HCEC 1CT (cell line): ENCODE results near the gene HUNK.

Experiments used
- DNase-seq: peaks from one replicate; pipeline ENCODE4 v3.0.0-alpha.2; 2017

Gene HUNK

DNA sequence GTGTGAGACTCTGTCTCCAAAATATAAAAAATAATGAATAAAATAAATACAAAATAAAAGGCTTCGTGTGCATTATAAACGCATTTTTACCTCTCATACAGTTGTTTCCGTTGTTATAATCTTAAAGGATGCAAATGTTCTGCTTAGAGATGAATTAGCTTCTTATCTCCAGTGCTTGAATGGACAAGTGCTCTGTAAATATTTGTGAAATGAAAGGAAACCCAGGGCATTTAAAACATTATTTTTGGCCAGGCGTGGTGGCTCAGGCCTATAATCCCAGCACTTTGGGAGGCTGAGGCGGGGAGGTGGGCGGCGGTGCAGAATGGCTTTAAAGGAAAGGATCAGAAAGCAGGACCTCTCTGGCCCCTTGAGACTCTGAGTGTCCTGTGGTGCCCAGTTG, 94.5 kb downstream of the HUNK start:
- DNase-seq, result no peak

GRCh38 chr21:31972622-31973021, 99.8 kb downstream of the HUNK start:
- no peak for DNase-seq

DNA sequence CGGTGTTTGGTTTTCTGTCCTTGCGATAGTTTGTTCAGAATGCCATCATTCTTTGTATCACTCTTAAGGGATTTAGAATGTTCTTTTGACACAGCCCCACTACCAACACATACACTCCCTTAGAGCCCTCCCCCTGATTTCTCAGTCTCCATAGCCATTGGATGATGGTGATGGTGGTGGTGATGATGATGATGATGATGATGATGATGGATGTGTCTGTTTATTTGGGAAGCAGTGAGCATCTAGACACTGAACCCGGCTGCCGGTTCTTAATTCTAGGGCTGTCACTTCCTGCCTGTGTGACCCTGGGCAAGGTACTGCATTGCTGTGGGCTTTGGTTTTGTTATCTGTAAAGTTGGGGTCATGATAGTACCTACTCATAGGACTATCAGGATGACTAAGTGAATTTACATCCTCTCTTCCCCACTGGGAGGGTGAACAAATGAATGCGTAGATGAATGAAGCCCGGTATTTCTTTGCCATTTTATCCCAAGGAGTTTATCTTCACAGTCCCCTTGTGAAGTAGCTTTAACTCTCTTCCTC, 100.7 kb downstream of the HUNK start:
- DNase-seq, result no peak

- DNase-seq, result no peak
These were observed 101.7 kb downstream of the HUNK start for GRCh38 chr21:31974454-31974985.

DNA sequence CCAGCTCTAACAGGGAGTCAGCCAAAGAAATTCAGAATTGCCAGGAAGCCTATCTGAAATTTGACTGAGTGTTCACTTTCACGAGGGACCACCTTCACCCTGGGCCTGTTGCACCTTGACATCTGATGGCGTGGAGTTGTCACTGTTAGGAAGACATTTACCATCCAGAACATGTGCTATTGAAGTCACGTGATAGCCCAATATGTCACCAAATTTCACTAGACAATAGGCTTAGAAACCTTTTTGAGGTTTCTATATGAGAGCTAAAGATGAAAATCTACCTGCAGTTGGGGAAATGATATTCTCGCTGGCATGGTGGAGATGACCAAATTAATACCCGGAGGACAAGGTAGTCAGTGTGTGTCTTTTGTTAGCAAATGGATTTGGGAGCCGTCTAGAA, 102.7 kb downstream of the HUNK start:
- no peak for DNase-seq

- no peak for DNase-seq
These were observed 105.0 kb downstream of the HUNK start for GRCh38 chr21:31977816-31978215.

- no peak for DNase-seq
These were observed 110.3 kb downstream of the HUNK start for GRCh38 chr21:31983120-31983519.

- no peak for DNase-seq
These were observed 110.7 kb downstream of the HUNK start for GRCh38 chr21:31983554-31983953.

- DNase-seq, result no peak
These were observed 112.6 kb downstream of the HUNK start for GRCh38 chr21:31985398-31985797.

DNA sequence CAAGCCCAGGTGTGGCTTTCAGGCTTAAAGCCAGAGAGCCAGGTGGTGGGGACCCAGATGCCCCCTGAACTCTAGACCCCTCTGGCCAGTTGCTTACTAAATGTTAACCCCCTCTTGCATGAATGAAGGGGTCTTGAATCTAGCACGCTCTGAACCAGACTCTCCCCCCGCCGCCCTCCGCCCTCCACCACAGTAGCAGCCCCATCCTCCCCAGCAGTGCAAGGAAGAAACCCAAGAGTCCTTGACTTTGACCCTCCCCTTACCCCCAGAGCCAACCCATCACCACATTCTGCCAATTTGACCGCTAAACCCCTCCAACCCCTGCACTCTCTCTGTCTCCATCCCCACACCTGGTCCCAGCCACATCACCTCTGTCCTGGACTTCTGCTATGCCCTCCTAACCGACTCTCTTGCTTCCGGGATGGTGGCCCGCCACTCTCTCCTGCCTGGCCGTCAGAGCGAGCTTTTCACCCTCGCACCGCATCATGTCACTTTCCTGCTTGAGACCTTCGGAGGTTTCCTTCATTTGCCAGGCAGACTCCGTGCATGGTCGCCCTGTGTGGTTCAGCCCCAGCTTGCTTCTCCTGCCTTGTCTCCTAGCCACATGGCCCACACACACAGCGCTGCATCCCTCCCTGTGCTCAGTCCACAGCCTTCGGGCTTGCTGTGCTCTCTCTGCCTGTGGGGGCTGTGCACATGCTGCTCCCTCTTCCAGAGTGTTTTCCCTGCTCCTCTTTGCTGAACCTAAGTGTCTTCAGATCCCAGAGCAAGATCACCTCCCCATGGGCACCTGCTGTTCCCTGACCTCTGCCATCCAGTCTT, 113.4 kb downstream of the HUNK start:
- no peak for DNase-seq

GRCh38 chr21:31987696-31988095, 114.9 kb downstream of the HUNK start:
- no peak for DNase-seq

GRCh38 chr21:31988492-31989290, 115.9 kb downstream of the HUNK start:
- no peak for DNase-seq

DNA sequence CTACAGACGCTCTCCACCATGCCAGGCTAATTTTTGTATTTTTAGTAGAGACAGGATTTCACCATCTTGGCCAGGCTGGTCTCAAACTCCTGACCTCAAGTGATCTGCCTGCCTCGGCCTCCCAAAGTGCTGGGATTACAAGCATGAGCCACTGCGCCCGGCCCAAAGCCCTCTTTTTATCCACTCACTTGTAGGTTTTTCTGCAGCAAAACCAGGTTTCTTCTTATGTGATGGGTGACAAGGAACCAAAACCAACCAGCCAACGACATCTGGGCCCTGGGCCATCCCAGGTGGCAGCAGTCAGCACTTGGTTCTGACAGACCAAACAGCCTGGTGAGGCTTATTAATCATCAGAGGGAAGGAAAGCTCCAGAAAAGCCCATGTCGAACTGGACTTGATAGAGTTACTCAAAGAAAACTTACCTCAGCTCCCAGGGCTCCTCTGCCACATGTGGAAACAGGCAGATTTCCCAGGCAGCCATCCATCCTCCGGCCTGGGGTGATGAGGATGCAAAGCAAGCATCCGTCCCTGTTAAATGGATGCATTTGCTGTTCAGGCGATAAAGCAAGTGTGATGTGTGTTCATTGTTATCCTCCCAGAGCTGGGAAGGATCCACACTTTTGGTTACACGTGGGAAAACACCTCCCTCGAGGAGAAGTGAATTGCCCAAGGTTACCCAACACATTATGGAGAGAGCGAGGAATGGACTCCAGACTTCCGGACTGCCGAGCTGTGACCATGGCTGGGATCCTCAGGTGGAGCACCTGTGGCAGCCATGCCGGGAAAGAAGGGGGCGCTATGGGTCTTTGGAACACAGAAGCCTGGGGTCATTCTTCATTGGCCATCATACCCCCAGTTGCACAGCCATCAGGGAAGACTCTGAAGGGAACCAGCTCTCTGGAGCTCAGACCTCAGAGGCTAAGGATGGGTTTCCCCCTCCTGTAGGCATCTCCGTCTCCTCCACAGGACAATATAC, 118.8 kb downstream of the HUNK start:
- no peak for DNase-seq

DNA sequence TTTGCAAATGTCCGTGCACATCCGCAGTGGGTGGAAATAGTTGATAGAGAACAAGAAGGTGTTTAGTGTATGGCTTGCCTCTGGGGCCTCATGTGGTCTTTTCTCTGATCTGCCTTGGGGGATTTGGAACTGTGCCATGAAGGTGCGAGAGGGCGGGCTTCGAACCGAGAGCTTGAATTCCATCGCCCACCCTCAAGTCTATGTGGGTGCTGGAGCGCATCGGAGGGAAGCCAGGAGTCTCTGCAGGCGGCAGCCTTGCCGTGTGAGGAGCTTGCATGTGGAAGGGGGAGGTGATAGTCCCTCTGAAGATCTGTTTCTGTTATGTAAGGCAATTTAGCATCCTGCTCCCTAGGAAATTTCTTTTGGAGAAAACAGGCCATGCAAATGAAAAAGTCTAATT, 119.6 kb downstream of the HUNK start:
- DNase-seq, result no peak

GRCh38 chr21:31993826-31994825, 121.3 kb downstream of the HUNK start:
- no peak for DNase-seq

DNA sequence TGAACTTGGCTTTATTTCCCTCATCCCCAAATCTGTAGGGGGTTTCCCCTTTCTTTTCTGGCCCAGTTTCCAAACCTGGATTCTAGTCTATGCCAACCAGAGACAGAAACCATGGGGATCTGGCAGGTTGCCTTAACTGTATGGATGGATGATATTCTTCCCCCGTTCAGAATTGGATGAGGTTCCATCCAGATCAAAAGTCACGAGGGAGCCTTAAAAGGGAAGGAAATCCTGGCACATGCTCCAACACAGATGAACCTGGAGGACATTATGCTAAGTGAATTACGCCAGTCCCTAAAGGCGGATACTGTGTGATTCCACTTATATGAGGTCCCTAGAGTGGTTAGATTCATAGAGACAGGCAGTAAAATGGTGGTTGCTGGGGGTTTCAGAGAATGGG, 124.4 kb downstream of the HUNK start:
- no peak for DNase-seq

DNA sequence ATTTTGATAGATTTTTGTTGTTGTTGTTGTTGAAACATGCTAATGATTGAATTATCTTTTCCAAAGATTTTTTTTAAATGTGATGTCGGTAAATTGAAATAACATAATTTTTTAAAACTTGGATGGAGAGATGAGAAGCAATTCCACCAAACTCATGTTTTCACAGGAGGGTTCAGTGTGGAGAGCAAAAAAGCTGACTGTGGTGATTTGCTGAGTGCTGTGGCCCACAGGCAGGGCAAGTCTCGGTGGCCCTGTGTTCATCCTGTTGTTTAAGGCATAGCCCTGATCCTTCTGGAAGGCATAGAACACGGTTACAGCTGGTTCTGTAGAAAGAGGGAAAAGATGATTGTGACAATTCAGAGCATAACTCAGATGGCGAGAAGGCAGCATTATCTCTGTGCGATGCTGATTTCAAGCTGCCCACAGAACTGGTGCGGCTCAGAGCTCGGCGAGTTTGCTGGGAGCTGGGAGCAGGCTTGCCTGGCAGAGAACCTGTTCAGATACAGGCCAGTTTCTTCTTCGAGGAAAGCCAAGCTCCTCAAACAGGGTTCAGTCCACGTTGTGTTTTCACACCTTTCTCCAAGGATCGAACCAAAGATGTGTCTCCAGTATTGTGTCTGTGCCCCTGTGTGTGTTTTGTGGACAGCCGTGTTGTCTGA, 127.1 kb downstream of the HUNK start:
- DNase-seq, result no peak

DNA sequence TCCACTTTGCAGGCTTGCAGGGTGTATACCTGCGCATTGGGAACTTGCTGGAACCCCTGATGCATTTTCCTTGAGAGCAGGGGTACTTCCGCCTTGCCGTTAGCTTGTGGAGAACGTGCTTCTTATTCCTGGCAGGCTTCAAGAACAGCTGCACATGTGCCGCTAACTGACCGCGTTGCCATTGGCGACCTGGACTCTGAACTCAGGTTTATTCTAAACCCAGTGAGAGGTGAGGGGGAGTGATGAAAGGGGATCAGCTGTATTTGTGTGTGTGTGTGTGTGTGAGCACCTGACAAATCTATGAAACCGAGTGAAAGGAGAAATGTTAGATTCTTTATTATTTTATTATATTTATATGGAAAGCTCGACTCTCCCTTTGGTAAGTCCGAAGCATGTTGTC, 128.6 kb downstream of the HUNK start:
- DNase-seq, result no peak

- DNase-seq, result no peak
These were observed 130.6 kb downstream of the HUNK start for GRCh38 chr21:32003411-32003810.

DNA sequence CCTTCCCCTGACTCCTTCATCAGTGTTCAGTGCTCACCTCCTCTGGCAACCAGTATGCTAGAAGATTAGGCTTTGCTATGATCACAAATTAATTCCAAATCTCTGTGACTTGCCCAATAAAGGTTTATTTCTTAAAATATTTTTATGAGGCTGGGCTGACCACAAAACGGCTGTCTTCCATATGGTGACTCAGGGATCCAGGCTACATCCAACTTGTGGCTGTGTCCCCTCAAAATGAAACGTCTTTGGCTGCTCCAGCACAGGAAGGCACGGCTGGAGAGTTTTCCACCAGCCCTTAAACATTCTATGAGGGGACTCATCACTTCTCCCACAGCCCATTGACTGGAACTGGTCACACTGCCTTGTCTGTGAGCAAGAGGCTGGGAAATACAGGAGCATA, 131.5 kb downstream of the HUNK start:
- DNase-seq, result no peak

DNA sequence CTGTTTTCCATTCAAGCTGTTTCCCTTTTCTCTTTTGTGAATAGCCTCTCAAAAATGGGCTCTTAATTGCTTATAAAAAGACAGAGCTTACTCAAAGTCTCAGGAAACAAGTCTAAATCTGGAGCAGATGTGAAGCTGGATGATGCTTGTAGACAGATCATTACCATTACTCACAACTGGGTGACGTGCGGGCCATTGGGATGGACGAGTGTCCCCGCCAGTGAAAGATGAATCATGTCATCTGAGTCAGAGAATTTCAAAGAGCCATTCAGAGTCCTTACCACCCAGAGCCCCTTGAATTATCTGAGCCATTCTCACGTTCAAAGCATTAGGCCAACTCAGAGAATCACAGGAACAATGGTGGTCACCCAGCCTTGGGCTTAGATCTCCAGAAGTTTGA, 134.6 kb downstream of the HUNK start:
- no peak for DNase-seq
